ENCODE results near the gene TRAF6. TPM values are rescaled to one million over a fixed set of nuclear protein-coding genes. Genes with fewer than 3 reads are reported as not detected.

The TRAF6 gene
- polyA plus RNA-seq, 1 of the 3 experiments (the other 2 are of a cell fraction) = 4.3 TPM

- ChIA-PET CTCF (interaction anchor here (1.3 kb wide), 1 partner anchor 55 kb away, joined by 3 read pairs; no protein-coding TSS in a partner anchor), POLR2A (no interaction called here)
- Histone ChIP-seq H3K27ac (ENCODE audit: low read depth in 2 of 2, low read length in 1 of 2) (no peak overlapping the region), H4K20me1 (ENCODE audit: insufficient read depth) (no peaks in the 10 kb centered on the region), H3K27me3 (ENCODE audit: insufficient read depth) (no peaks in the 10 kb centered on the region), H3F3A (replicated peaks; ENCODE audit: insufficient read depth) (no peaks in the 10 kb centered on the region), H3K9me2 (no peaks in the 10 kb centered on the region), H3K36me3 (replicated peaks in 1 of 2; ENCODE audit: control insufficient read depth in 1 of 2, insufficient read depth in 2 of 2, low read length in 1 of 2) (no peaks in the 10 kb centered on the region), H3K4me3 (ENCODE audit: low read depth in 2 of 2, low read length in 1 of 2) (no peak overlapping the region), H3K9me3 (no peaks in the 10 kb centered on the region), H3K4me1 (ENCODE audit: control insufficient read depth in 1 of 2, insufficient read depth in 2 of 2, low read depth in 1 of 2, low read length in 1 of 2) (peaks cover 0 to 6% of the 10 kb centered on the region in 2 experiments; a peak in 1 of 4 replicates), H3K79me2 (ENCODE audit: insufficient read depth) (no peaks in the 10 kb centered on the region), H3K4me2 (no peak overlapping the region), H3K9ac (no peak overlapping the region), H2AFZ (ENCODE audit: low read depth) (no peak overlapping the region)
- DNase-seq = no peak
- 95% methylated on average over 3 of the region's 3 CpGs for WGBS (ENCODE audit: low lambda C conversion rate)
- TF ChIP-seq RCOR1 (IDR thresholded peaks at IDR 0.05; ENCODE audit: low read length) = no peak
- no peak for TF ChIP-seq GABPA (IDR thresholded peaks at IDR 0.05; ENCODE audit: low read depth)
- no peak for TF ChIP-seq FOSL2 (IDR thresholded peaks at IDR 0.05; ENCODE audit: borderline replicate concordance, low read depth)
- TF ChIP-seq TCF12 (IDR thresholded peaks at IDR 0.05) = no peak
- TF ChIP-seq FOXM1 (IDR thresholded peaks at IDR 0.05; ENCODE audit: low read depth) = no peak
- no peak for TF ChIP-seq EZH2phosphoT487 (IDR thresholded peaks at IDR 0.05; ENCODE audit: borderline replicate concordance, low read depth)
- TF ChIP-seq RFX5 (IDR thresholded peaks at IDR 0.05; ENCODE audit: low read length) = no peak
- no peak for TF ChIP-seq NRF1 (IDR thresholded peaks at IDR 0.05; ENCODE audit: low read depth, low read length)
- no peak for TF ChIP-seq TAF1 (IDR thresholded peaks at IDR 0.05; ENCODE audit: borderline replicate concordance, low read depth, low read length)
- no peak for TF ChIP-seq SMC3 (IDR thresholded peaks at IDR 0.05; ENCODE audit: low read depth, low read length)
- TF ChIP-seq SIN3A (IDR thresholded peaks at IDR 0.05; ENCODE audit: borderline replicate concordance, low read depth, low read length) = no peak
- TF ChIP-seq CTCF (IDR thresholded peaks at IDR 0.05) = no peak
- TF ChIP-seq REST (IDR thresholded peaks at IDR 0.05; ENCODE audit: low read depth, low read length) = no peak
Measured at GRCh38 chr11:36437413-36437812, 72.7 kb downstream of the TRAF6 start.

Small RNAs within 50 kb of the gene (small RNA-seq; reads per million reads assigned to genes)
- 0 to 2.3 (median 0) reads per million in 7 experiments for gene AC061999.1

Other genes starting within 250 kb of the TRAF6 start
- gene COMMD9, start 220.8 kb downstream of the TRAF6 start, polyA plus RNA-seq (2012; rRNA removed) = 44.2 and 48.2 TPM in 2 replicates
- gene PRR5L, start 214.0 kb downstream of the TRAF6 start, polyA plus RNA-seq (2012; rRNA removed) = 0.29 and 0.46 TPM in 2 replicates
- 0.08 TPM in 2 replicates for gene RAG1, start 57.7 kb upstream of the TRAF6 start, polyA plus RNA-seq (2012; rRNA removed)
- gene IFTAP, start 84.2 kb upstream of the TRAF6 start, polyA plus RNA-seq (2012; rRNA removed) = 21.8 and 26.6 TPM in 2 replicates
- 0.15 and 0.34 TPM in 2 replicates for gene RAG2, start 88.0 kb upstream of the TRAF6 start, polyA plus RNA-seq (2012; rRNA removed)

Data from SK-N-SH (cell line).